Stimulated activated CD4-positive, alpha-beta T cell treated with anti-CD3 and anti-CD28 coated beads, Interleukin-4, amount 100 ng/mL, for 1 hour (primary cell): Measurements from ENCODE around the gene CALHM6.
"Not testable (repeated sequence)": the region's sequence is repeated elsewhere in the genome, so short reads cannot be mapped to it uniquely, and the experiment has no call there.

Experiments used
- DNase-seq: peaks from one replicate; pipeline ENCODE4 v3.0.0-alpha.2; 2020

Gene CALHM6

GRCh38 chr6:116482780-116483179, 21.6 kb downstream of the CALHM6 start:
- DNase-seq: no peak

DNA sequence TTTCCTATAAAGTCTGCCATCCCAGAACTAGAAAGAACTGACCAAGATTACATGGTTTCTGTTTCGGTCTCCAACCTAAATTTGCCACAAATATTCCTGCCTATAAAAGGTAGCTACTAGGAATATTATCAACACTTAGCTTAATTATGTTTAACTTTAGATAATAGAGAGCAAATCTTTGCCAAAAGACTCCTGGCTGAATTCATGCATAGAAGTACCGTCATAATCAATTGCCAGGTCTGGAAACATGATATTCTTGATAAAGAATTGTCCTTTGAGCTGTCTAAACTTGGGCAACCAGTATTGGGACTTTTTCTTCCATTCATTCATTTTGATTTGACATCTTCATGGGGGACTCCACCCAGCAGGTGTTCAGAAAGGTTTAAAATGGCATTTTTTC, 22.4 kb downstream of the CALHM6 start:
- no peak for DNase-seq

DNA sequence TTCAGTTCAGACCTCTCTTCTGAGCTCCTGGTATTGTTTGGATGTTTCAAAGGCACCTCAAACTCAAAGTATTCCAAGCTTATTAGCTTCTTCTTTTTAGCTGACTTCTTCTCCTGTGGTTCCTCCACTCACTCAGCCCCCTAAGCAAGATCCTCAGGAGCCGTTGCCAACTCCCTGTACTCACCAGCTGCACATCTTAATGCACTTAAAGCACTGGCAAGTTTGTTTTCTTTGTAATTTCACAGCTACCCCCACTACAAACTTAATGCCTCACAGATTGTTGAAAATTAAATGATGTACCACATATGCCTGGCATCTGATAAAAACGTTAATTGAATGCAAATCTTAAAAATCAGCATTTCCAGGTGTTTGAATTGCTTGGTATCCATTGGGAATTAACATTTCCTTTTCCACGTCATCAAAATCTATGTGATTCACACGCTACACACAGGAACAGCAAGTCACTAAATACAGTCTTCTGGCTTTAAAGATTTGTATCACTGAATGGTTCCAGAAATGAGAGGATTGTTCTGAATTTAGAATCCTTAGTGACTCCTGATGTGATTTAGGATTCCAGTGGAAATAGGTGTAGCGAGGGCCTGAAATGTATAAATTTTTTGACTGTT, 24.5 kb downstream of the CALHM6 start:
- DNase-seq: no peak

GRCh38 chr6:116491610-116492330, 30.6 kb downstream of the CALHM6 start:
- no peak for DNase-seq

- DNase-seq: no peak
Measured at GRCh38 chr6:116492331-116493067, 31.3 kb downstream of the CALHM6 start.

DNA sequence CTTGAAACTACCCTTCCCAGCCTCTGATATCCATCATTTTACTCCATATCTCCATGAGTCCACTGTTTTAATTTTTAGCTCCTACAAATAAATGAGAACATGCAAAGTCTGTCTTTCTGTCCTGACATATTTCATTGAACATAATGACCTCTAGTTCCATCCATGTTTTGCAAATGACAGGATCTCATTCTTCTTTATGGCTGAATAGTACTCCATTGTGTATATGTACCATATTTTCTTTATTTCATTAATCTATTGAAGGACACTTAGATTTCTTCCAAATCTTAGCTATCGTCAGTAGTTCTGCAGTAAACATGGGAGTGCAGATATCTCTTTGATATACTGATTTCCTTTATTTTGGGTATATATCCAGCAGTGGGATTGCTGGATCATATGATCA, 34.0 kb downstream of the CALHM6 start:
- not testable (repeated sequence) for DNase-seq

DNA sequence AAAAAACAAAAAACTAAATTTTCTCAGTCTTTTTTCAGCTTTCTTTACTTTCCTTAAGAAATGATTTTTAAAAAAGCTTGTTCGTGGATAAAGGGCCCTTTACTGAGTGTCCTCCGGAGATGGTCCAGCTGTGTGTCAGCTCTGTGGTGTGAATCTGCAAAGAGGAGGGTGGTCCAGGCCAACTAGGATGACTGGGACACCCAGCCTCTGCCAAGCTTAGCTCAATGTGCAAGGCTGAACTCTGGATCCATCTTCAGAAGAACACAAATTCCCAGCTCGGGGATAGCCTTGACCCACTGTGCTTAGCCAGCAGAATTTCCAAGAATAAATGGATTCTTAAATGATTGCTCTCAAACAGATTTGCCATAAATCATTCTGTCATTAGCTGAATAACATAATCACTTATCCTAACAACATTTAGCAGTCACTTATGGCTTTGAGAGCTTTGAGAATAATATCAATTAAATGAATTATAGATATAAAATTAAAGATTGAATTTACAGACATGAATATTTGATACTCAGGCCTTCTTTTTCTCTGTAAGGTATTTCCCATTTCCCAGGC, 36.0 kb downstream of the CALHM6 start:
- DNase-seq: no peak

- no peak for DNase-seq
Measured at GRCh38 chr6:116500969-116501433, 39.8 kb downstream of the CALHM6 start.

- no peak for DNase-seq
Measured at GRCh38 chr6:116507324-116507723, 46.1 kb downstream of the CALHM6 start.

DNA sequence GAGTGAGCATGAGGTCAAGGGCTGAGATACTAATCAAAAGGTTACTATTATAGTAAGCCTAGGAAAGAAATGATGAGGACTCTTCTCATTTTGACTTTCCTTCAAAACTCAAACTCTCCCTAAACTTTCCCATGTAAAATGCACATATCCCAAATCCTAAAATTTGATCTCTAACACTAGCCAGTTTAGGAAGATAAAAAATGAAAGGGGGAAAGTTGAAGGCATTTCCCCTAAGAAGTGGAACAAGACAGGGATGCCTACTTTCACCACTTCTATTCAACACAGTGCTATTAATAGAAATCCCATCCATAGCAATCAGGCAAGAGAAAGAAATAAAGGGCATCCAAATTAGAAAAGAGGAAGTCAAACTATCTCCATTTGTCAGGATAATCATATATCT, 47.4 kb downstream of the CALHM6 start:
- no peak for DNase-seq

DNA sequence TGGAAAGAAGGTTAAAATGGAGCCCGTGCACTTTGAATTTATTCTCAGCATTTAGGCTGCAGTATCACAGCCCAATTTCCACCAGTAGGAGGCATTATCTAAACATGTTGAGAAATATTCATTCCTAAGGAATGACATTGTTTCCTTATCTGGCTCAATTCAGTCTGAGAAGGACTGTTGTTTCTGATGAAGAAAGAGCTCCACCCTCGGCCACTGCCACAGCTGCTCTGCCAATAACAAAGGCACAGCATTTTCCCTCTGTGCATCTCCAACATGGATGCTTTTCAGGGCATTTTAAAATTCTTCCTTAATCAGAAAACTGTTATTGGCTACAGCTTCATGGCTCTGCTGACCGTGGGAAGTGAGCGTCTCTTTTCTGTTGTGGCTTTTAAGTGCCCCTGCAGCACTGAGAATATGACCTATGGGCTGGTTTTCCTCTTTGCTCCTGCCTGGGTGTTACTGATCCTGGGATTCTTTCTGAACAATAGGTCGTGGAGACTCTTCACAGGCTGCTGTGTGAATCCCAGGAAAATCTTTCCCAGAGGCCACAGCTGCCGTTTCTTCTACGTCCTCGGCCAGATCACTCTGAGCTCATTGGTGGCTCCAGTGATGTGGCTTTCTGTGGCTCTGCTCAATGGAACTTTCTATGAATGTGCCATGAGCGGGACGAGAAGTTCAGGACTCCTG, 50.4 kb downstream of the CALHM6 start, which contains the start of gene CALHM5:
TSS of gene CALHM5 (plus strand) at position 216 of the 687 bp plus-strand sequence. CDS start at position 274, 58 bp downstream.
- DNase-seq: no peak

- DNase-seq: no peak
Measured at GRCh38 chr6:116512111-116512559, 51.0 kb downstream of the CALHM6 start.

DNA sequence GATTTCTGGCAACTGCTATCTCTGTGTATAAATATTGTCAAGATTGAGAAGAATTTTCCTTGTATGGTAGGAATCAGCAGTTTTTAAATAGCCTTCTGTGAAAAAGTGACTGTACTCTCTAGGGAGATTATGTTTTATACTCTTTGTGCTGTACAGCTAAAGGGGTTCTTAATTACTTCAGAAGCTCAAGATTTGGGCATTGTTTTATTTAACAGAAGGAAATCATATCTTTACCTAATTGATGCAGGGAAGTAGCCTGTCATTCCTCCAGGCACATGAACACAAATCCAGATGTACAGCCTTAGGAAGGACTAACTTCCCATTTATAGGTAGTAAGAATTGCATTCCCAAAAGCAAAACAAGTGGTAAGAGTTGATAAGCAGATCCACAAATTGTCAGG, 51.6 kb downstream of the CALHM6 start:
- no peak for DNase-seq
